ENCODE measurements around the gene ZSWIM9. TPM values are rescaled to one million over a fixed set of nuclear protein-coding genes. Genes with fewer than 3 reads are reported as not detected.

ZSWIM9 gene
- total RNA-seq, 2 donors from 2014 or later, result 9.9 to 13.0 TPM

DNA sequence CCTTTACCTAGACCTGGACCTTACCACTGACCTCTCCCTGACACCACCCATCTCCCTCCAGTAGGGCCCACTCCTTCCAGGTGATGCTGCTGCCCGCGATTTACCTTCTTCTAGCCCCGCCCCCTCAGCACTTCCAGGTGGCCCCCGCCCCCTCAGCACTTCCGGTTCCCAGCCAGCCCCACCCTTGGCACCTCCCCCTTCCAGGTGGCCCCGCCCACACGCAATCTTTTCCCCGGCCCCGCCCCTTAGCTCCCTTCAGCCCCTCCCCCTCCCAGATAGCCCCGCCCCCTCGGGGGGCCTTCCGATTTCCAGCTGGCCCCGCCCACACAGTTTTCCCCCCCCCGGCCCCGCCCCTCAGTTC, 922 bp upstream of the ZSWIM9 start:
- Histone ChIP-seq H3K27ac (ENCODE audit: low read depth, low read length) (peak overlapping the region; percentile 95), H3K9ac (ENCODE audit: extremely low read depth, low read length, poor library complexity, severe bottlenecking) (no peak overlapping the region), H3K36me3 (ENCODE audit: control insufficient read depth, insufficient read depth, low read length) (peaks cover 13% of the 10 kb centered on the region), H3K4me1 (ENCODE audit: control insufficient read depth, insufficient read depth, low read length) (no peaks in the 10 kb centered on the region), H3K27me3 (ENCODE audit: control insufficient read depth, insufficient read depth, low read length, poor library complexity, severe bottlenecking) (no peaks in the 10 kb centered on the region), H3K9me3 (ENCODE audit: control insufficient read depth, low read length) (no peaks in the 10 kb centered on the region), H3K4me3 (ENCODE audit: low read length) (peak overlapping the region; percentile 84)
- peaks cover 12% of the 10 kb centered on the region for H3K4me1 Mint-ChIP-seq
- H3K36me3 Mint-ChIP-seq (ENCODE audit: low read depth), result peaks cover 24% of the 10 kb centered on the region
- DNase-seq, result peak; percentile 98
- TF ChIP-seq, protein P1, sequence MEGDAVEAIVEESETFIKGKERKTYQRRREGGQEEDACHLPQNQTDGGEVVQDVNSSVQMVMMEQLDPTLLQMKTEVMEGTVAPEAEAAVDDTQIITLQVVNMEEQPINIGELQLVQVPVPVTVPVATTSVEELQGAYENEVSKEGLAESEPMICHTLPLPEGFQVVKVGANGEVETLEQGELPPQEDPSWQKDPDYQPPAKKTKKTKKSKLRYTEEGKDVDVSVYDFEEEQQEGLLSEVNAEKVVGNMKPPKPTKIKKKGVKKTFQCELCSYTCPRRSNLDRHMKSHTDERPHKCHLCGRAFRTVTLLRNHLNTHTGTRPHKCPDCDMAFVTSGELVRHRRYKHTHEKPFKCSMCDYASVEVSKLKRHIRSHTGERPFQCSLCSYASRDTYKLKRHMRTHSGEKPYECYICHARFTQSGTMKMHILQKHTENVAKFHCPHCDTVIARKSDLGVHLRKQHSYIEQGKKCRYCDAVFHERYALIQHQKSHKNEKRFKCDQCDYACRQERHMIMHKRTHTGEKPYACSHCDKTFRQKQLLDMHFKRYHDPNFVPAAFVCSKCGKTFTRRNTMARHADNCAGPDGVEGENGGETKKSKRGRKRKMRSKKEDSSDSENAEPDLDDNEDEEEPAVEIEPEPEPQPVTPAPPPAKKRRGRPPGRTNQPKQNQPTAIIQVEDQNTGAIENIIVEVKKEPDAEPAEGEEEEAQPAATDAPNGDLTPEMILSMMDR (conservative IDR thresholded peaks at IDR 0.05), result peak; percentile 36
- 1 to 15% methylated on average over 2 to 9 of the region's 15 CpGs for WGBS, 2 experiments (ENCODE audit: insufficient coverage in 1 of 2, insufficient read length in 1 of 2)
- H3K9me3 Mint-ChIP-seq, result no peaks in the 10 kb centered on the region
- peak overlapping the region; percentile 99 for H3K27ac Mint-ChIP-seq
- H3K4me3 Mint-ChIP-seq, result peak overlapping the region; percentile 98
- no peaks in the 10 kb centered on the region for H3K27me3 Mint-ChIP-seq (ENCODE audit: insufficient read depth)

DNA sequence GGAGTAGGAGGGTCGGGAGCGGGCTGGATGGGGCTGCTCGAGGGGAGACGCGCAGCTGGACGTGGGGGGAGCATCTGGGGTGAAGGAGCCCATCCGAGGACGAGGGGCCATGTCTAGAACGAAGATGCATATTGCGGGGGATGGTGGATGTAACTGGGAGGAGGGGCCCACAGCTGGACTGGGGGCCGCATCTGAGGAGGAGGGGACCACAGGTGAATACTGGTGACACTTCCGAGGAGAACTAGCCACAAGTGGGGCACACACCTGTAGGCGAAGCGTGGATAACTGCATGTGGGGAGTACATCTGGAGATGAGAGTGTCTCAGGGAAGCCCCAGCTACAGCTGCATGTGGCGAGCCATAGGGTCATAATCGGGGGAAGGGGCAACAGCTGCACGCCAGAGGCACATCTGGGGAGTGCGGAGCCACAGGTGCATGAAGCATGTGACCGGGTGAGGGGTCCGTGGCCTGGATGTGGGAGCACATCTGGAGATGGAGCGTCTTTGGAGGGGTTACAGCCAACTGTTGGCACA, 402 bp downstream of the ZSWIM9 start:
- no peak overlapping the region for H3K27ac ChIP-seq (ENCODE audit: low read depth, low read length)
- TF ChIP-seq, protein P1 (conservative IDR thresholded peaks at IDR 0.05), result no peak

DNA sequence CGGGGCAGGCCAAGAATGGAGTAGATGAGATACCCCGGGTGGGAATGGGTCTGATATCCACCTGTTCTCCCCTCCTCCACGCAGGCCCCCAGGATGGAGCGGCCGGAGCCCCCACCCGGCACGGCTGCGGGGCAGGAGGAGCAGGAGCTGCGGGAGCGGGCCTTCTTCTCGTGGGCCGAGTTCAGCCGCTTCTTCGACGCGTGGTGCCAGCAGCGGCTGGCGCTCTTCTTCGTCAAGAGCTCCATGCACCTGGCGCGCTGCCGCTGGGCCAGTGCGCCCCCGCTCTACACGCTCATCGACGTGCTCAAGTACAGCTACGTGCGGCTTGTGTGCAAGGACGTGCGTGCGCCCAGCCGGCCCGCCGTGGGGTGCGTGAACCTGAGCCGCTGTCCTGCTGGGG, 1.2 kb downstream of the ZSWIM9 start:
- Histone ChIP-seq H3K27ac (ENCODE audit: low read depth, low read length) (no peak overlapping the region), H3K4me1 (ENCODE audit: control insufficient read depth, insufficient read depth, low read length) (no peaks in the 10 kb centered on the region), H3K9me3 (ENCODE audit: control insufficient read depth, low read length) (no peaks in the 10 kb centered on the region), H3K9ac (ENCODE audit: extremely low read depth, low read length, poor library complexity, severe bottlenecking) (no peak overlapping the region), H3K4me3 (ENCODE audit: low read length) (peak overlapping the region; percentile 84), H3K36me3 (ENCODE audit: control insufficient read depth, insufficient read depth, low read length) (peaks cover 18% of the 10 kb centered on the region), H3K27me3 (ENCODE audit: control insufficient read depth, insufficient read depth, low read length, poor library complexity, severe bottlenecking) (no peaks in the 10 kb centered on the region)
- 97 to 98% methylated on average over 30 to 37 of the region's 37 CpGs for WGBS, 2 experiments (ENCODE audit: insufficient coverage in 1 of 2, insufficient read length in 1 of 2)
- TF ChIP-seq, protein P1 (conservative IDR thresholded peaks at IDR 0.05), result no peak
- Mint-ChIP-seq H3K27me3 (ENCODE audit: insufficient read depth) (no peaks in the 10 kb centered on the region), H3K4me1 (peaks cover 12% of the 10 kb centered on the region), H3K27ac (no peak overlapping the region), H3K36me3 (ENCODE audit: low read depth) (peaks cover 30% of the 10 kb centered on the region), H3K9me3 (no peaks in the 10 kb centered on the region), H3K4me3 (peak overlapping the region; percentile 98)
- DNase-seq, result no peak

More for the DNA sequence above, 402 bp downstream of the ZSWIM9 start:
- H3K9ac ChIP-seq (ENCODE audit: extremely low read depth, low read length, poor library complexity, severe bottlenecking), result peak overlapping the region; percentile 43
- no peaks in the 10 kb centered on the region for H3K27me3 ChIP-seq (ENCODE audit: control insufficient read depth, insufficient read depth, low read length, poor library complexity, severe bottlenecking)
- no peaks in the 10 kb centered on the region for H3K9me3 ChIP-seq (ENCODE audit: control insufficient read depth, low read length)
- Mint-ChIP-seq H3K4me3 (peak overlapping the region; percentile 98), H3K36me3 (ENCODE audit: low read depth) (peaks cover 28% of the 10 kb centered on the region), H3K9me3 (no peaks in the 10 kb centered on the region), H3K27ac (peak overlapping the region; percentile 88), H3K27me3 (ENCODE audit: insufficient read depth) (no peaks in the 10 kb centered on the region), H3K4me1 (peaks cover 12% of the 10 kb centered on the region)
- H3K36me3 ChIP-seq (ENCODE audit: control insufficient read depth, insufficient read depth, low read length), result peaks cover 14% of the 10 kb centered on the region
- peak; percentile 65 for DNase-seq
- H3K4me1 ChIP-seq (ENCODE audit: control insufficient read depth, insufficient read depth, low read length), result no peaks in the 10 kb centered on the region
- H3K4me3 ChIP-seq (ENCODE audit: low read length), result peak overlapping the region; percentile 84
- WGBS, 2 experiments (ENCODE audit: insufficient coverage in 1 of 2, insufficient read length in 1 of 2), result 5 to 7% methylated on average over 18 to 21 of the region's 21 CpGs
